ENCODE data around the gene P2RY14. TPM values are rescaled to one million over a fixed set of nuclear protein-coding genes. Genes with fewer than 3 reads are reported as not detected.

P2RY14 gene
- polyA plus RNA-seq, 1 donor (not counting 4 experiments of a cell fraction or from before 2014, with no cell fraction given), result not detected

DNA sequence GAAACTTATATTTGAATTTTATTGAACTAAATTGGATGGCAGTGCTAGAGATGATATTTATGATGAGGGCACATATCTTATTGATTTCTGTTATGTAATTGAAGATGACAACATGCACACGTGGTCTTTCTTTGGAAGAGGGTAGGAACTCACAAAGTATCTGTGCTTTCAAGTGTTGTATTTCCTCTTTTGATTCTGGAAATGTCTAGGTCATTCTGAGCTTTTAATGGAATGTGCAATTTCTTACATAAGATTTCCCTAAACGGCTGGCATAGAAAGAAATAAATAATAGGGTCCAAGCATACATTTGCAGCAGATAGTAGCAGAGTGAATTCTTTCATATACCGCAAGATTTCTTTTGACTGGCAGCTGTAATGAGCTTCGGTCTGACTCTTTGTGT lies 65.2 kb downstream of the P2RY14 start:
- Histone ChIP-seq H3K27me3 (ENCODE audit: control insufficient read depth, extremely low read depth, insufficient read depth, low read length) (no peaks in the 10 kb centered on the region), H2AFZ (ENCODE audit: control insufficient read depth, low read length) (no peak overlapping the region), H3K9me3 (ENCODE audit: control insufficient read depth, low read depth, low read length) (no peaks in the 10 kb centered on the region), H3K27ac (ENCODE audit: control insufficient read depth, insufficient read depth, low read length) (no peak overlapping the region), H3K4me2 (ENCODE audit: control insufficient read depth, extremely low read depth, insufficient read depth, low read depth, low read length) (no peak overlapping the region), H3K4me3 (ENCODE audit: control insufficient read depth in 2 of 3, extremely low read depth in 1 of 3, insufficient read depth in 2 of 3, low read depth in 1 of 3, low read length in 3 of 3) (no peak overlapping the region), H3K36me3 (ENCODE audit: control insufficient read depth in 2 of 2, extremely low read depth in 1 of 2, insufficient read depth in 2 of 2, low read length in 2 of 2) (no peaks in the 10 kb centered on the region), H3K9me1 (ENCODE audit: control insufficient read depth, extremely low read depth, insufficient read depth, low read length) (no peaks in the 10 kb centered on the region), H4K20me1 (ENCODE audit: control insufficient read depth, extremely low read depth, insufficient read depth, low read length) (no peaks in the 10 kb centered on the region), H3K4me1 (ENCODE audit: control insufficient read depth, extremely low read depth, insufficient read depth, low read length) (no peaks in the 10 kb centered on the region), H3K79me2 (ENCODE audit: control insufficient read depth, insufficient read depth, low read length) (no peaks in the 10 kb centered on the region), H3K9ac (ENCODE audit: control insufficient read depth, extremely low read depth, insufficient read depth, low read length) (no peak overlapping the region)
- dilution Hi-C loops (cut with MboI; ENCODE audit: extremely low pct_ligation_motif_present, low sequenced_read_pairs), result no loop called here
- TF ChIP-seq, protein P1, sequence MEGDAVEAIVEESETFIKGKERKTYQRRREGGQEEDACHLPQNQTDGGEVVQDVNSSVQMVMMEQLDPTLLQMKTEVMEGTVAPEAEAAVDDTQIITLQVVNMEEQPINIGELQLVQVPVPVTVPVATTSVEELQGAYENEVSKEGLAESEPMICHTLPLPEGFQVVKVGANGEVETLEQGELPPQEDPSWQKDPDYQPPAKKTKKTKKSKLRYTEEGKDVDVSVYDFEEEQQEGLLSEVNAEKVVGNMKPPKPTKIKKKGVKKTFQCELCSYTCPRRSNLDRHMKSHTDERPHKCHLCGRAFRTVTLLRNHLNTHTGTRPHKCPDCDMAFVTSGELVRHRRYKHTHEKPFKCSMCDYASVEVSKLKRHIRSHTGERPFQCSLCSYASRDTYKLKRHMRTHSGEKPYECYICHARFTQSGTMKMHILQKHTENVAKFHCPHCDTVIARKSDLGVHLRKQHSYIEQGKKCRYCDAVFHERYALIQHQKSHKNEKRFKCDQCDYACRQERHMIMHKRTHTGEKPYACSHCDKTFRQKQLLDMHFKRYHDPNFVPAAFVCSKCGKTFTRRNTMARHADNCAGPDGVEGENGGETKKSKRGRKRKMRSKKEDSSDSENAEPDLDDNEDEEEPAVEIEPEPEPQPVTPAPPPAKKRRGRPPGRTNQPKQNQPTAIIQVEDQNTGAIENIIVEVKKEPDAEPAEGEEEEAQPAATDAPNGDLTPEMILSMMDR (optimal IDR thresholded peaks at IDR 0.05 in 1 of 3, IDR thresholded peaks at IDR 0.05 in 1 of 3, conservative IDR thresholded peaks at IDR 0.05 in 1 of 3; ENCODE audit: extremely low read depth in 1 of 3, insufficient read depth in 2 of 3, low read length in 3 of 3), result no peak
- TF ChIP-seq EZH2 (IDR thresholded peaks at IDR 0.05; ENCODE audit: low read length), result no peak
- FAIRE-seq (no peak), DNase-seq (ENCODE audit: low read depth, low spot score) (no peak)

- Histone ChIP-seq H3K9me3 (ENCODE audit: control insufficient read depth, low read depth, low read length) (no peaks in the 10 kb centered on the region), H3K4me1 (ENCODE audit: control insufficient read depth, extremely low read depth, insufficient read depth, low read length) (no peaks in the 10 kb centered on the region), H3K9me1 (ENCODE audit: control insufficient read depth, extremely low read depth, insufficient read depth, low read length) (no peaks in the 10 kb centered on the region), H3K36me3 (ENCODE audit: control insufficient read depth in 2 of 2, extremely low read depth in 1 of 2, insufficient read depth in 2 of 2, low read length in 2 of 2) (no peaks in the 10 kb centered on the region), H4K20me1 (ENCODE audit: control insufficient read depth, extremely low read depth, insufficient read depth, low read length) (no peaks in the 10 kb centered on the region), H3K4me3 (ENCODE audit: control insufficient read depth in 2 of 3, extremely low read depth in 1 of 3, insufficient read depth in 2 of 3, low read depth in 1 of 3, low read length in 3 of 3) (no peak overlapping the region), H3K4me2 (ENCODE audit: control insufficient read depth, extremely low read depth, insufficient read depth, low read depth, low read length) (no peak overlapping the region), H3K79me2 (ENCODE audit: control insufficient read depth, insufficient read depth, low read length) (no peaks in the 10 kb centered on the region), H3K27me3 (ENCODE audit: control insufficient read depth, extremely low read depth, insufficient read depth, low read length) (no peaks in the 10 kb centered on the region), H3K9ac (ENCODE audit: control insufficient read depth, extremely low read depth, insufficient read depth, low read length) (no peak overlapping the region), H3K27ac (ENCODE audit: control insufficient read depth, insufficient read depth, low read length) (no peak overlapping the region), H2AFZ (ENCODE audit: control insufficient read depth, low read length) (no peak overlapping the region)
- dilution Hi-C loops (cut with MboI; ENCODE audit: extremely low pct_ligation_motif_present, low sequenced_read_pairs), result no loop called here
- no peak for TF ChIP-seq EZH2 (IDR thresholded peaks at IDR 0.05; ENCODE audit: low read length)
- TF ChIP-seq, protein P1 (optimal IDR thresholded peaks at IDR 0.05 in 1 of 3, IDR thresholded peaks at IDR 0.05 in 1 of 3, conservative IDR thresholded peaks at IDR 0.05 in 1 of 3; ENCODE audit: extremely low read depth in 1 of 3, insufficient read depth in 2 of 3, low read length in 3 of 3), result no peak
- DNase-seq (ENCODE audit: low read depth, low spot score), result no peak
- FAIRE-seq, result no peak
Measured at GRCh38 chr3:151210676-151211381, 67.5 kb downstream of the P2RY14 start.
